SK-N-SH (cell line): ENCODE results near the gene NRIP1. TPM values are rescaled to one million over a fixed set of nuclear protein-coding genes. Genes with fewer than 3 reads are reported as not detected.

Experiments used
- CTCF ChIA-PET: fragments of 300-600, 350-600 bp; formaldehyde crosslinking; extraction: SDS; loops from one replicate; lab custom pipeline; 2021; lab: Yijun Ruan, JAX
- POLR2A ChIA-PET: fragments of 350-600 bp; sonication (Branson Sonifier 250); formaldehyde crosslinking; extraction: SDS; loops from one replicate; lab custom pipeline; 2020; ENCODE audit warnings: antibody characterized with exemption, inconsistent platforms; lab: Yijun Ruan, JAX
- DNase-seq: peaks from one replicate; pipeline ENCODE4 v3.0.0; 2012
- H2AFZ ChIP-seq: fragments of 200-600 bp; sonication (generic); 2 replicates; pipeline ENCODE4 v1.8.1; 2016; ENCODE audit warnings: antibody characterized with exemption, mild to moderate bottlenecking, low read depth
- H3F3A ChIP-seq: fragments of 200-600 bp; sonication (generic); replicated peaks from 2 replicates; pipeline ENCODE3; 2016; ENCODE audit warnings: antibody characterized with exemption, mild to moderate bottlenecking; ENCODE audit not compliant: insufficient read depth
- H3K27ac ChIP-seq, 2 experiments: fragments of 200-500 bp in 1 of 2; fragments of 200-600 bp in 1 of 2; sonication (Bioruptor generic) in 1 of 2; sonication (generic), shearing (Covaris generic) in 1 of 2; 2 replicates each; pipeline versions ENCODE4 v1.5.1 to v1.6.1; 2014 to 2016; ENCODE audit warnings: low read depth in 2 of 2, inconsistent platforms in 1 of 2, low read length in 1 of 2, mild to moderate bottlenecking in 1 of 2, mixed read lengths in 1 of 2
- H3K27me3 ChIP-seq: fragments of 200-600 bp; sonication (generic), shearing (Covaris generic); 2 replicates; pipeline ENCODE4 v1.6.1; 2016; ENCODE audit warnings: mixed run types; ENCODE audit not compliant: insufficient read depth
- H3K36me3 ChIP-seq, 2 experiments: fragments of 200-500 bp in 1 of 2; fragments of 200-600 bp in 1 of 2; sonication (Bioruptor generic) in 1 of 2; sonication (generic) in 1 of 2; replicated peaks in 1 of 2; 2 replicates each; pipeline versions ENCODE3 to v1.5.1; 2014 to 2016; ENCODE audit warnings: low read length in 1 of 2, mild to moderate bottlenecking in 1 of 2; ENCODE audit not compliant: insufficient read depth in 2 of 2, control insufficient read depth in 1 of 2
- H3K4me1 ChIP-seq, 2 experiments: fragments of 200-500 bp in 1 of 2; fragments of 200-600 bp in 1 of 2; sonication (Bioruptor generic) in 1 of 2; sonication (generic), shearing (Covaris generic) in 1 of 2; 2 replicates each; pipeline versions ENCODE4 v1.5.1 to v1.6.1; 2014 to 2016; ENCODE audit warnings: low read depth in 1 of 2, low read length in 1 of 2, mixed run types in 1 of 2; ENCODE audit not compliant: insufficient read depth in 2 of 2, control insufficient read depth in 1 of 2
- H3K4me2 ChIP-seq: fragments of 200-600 bp; sonication (generic), shearing (Covaris generic); 2 replicates; pipeline ENCODE4 v1.6.1; 2017; ENCODE audit warnings: mixed run types
- H3K4me3 ChIP-seq, 2 experiments: fragments of 200-500 bp in 1 of 2; fragments of 200-600 bp in 1 of 2; sonication (Bioruptor generic) in 1 of 2; sonication (generic), shearing (Covaris generic) in 1 of 2; 2 replicates each; pipeline versions ENCODE4 v1.5.1 to v1.8.1; 2014 to 2016; ENCODE audit warnings: low read depth in 2 of 2, inconsistent platforms in 1 of 2, low read length in 1 of 2, mild to moderate bottlenecking in 1 of 2, mixed read lengths in 1 of 2, moderate library complexity in 1 of 2
- H3K79me2 ChIP-seq: fragments of 200-600 bp; sonication (generic); 2 replicates; pipeline ENCODE4 v1.8.1; 2017; ENCODE audit warnings: mild to moderate bottlenecking; ENCODE audit not compliant: insufficient read depth
- H3K9ac ChIP-seq: fragments of 200-600 bp; sonication (generic); 2 replicates; pipeline ENCODE4 v1.6.1; 2017; ENCODE audit warnings: mixed run types
- H3K9me2 ChIP-seq: fragments of 200-600 bp; sonication (generic); 2 replicates; pipeline ENCODE4 v1.6.1; 2017; ENCODE audit warnings: mixed run types
- H3K9me3 ChIP-seq: fragments of 200-600 bp; sonication (generic); 2 replicates; pipeline ENCODE4 v1.6.1; 2017; ENCODE audit warnings: mixed run types, mild to moderate bottlenecking, moderate library complexity
- H4K20me1 ChIP-seq: fragments of 200-600 bp; sonication (generic); 2 replicates; pipeline ENCODE4 v1.6.1; 2017; ENCODE audit warnings: mild to moderate bottlenecking, mixed run types; ENCODE audit not compliant: insufficient read depth
- CHD2 ChIP-seq: fragments of 150-350 bp; IDR thresholded peaks from 2 replicates; pipeline ENCODE4 v1.6.1; 2018; ENCODE audit warnings: low read length; ENCODE audit not compliant: partially characterized antibody
- CTCF ChIP-seq: fragments of 200-600 bp; sonication (generic); IDR thresholded peaks from 2 replicates; pipeline ENCODE4 v1.6.1; 2017; ENCODE audit warnings: antibody characterized with exemption, mild to moderate bottlenecking, moderate library complexity
- ELF1 ChIP-seq: IDR thresholded peaks from 2 replicates; pipeline ENCODE4 v1.4.0; 2012
- EZH2phosphoT487 ChIP-seq: fragments of 200-600 bp; sonication (generic); IDR thresholded peaks from 2 replicates; pipeline ENCODE4 v1.6.1; 2017; ENCODE audit warnings: low read depth, mixed run types, mild to moderate bottlenecking, antibody characterized with exemption, moderate library complexity, borderline replicate concordance
- FOSL2 ChIP-seq: IDR thresholded peaks from 2 replicates; pipeline ENCODE4 v1.4.0; 2012; ENCODE audit warnings: low read depth, mild to moderate bottlenecking, moderate library complexity, borderline replicate concordance
- FOXJ3 ChIP-seq: sonication (generic); formaldehyde crosslinking; IDR thresholded peaks from 2 replicates; pipeline ENCODE4 v1.5.1; 2020; ENCODE audit warnings: mild to moderate bottlenecking, missing genetic modification reagents
- FOXM1 ChIP-seq: IDR thresholded peaks from 2 replicates; pipeline ENCODE4 v1.4.0; 2012; ENCODE audit warnings: low read depth, mild to moderate bottlenecking
- GATA2 ChIP-seq: sonication (generic); formaldehyde crosslinking; IDR thresholded peaks from 2 replicates; pipeline ENCODE4 v1.5.0; 2020; ENCODE audit warnings: mild to moderate bottlenecking, missing genetic modification reagents
- IRF3 ChIP-seq: fragments of 150-350 bp; IDR thresholded peaks from 2 replicates; pipeline ENCODE4 v1.6.1; 2016; ENCODE audit warnings: mild to moderate bottlenecking, low read depth, low read length
- MAX ChIP-seq: IDR thresholded peaks from 2 replicates; pipeline ENCODE4 v1.4.0; 2012; ENCODE audit warnings: low read depth
- NFIC ChIP-seq: IDR thresholded peaks from 2 replicates; pipeline ENCODE4 v1.4.0; 2012; ENCODE audit warnings: borderline replicate concordance
- POLR2AphosphoS5 ChIP-seq: IDR thresholded peaks from 2 replicates; pipeline ENCODE4 v1.6.1; 2012; ENCODE audit warnings: low read depth, low read length
- RAD21 ChIP-seq: IDR thresholded peaks from 2 replicates; pipeline ENCODE4 v1.6.1; 2012; ENCODE audit warnings: mild to moderate bottlenecking, low read length
- RFX5 ChIP-seq: IDR thresholded peaks from 2 replicates; pipeline ENCODE4 v1.6.1; 2012; ENCODE audit warnings: mild to moderate bottlenecking, improper control_type of control experiment, low read length
- RXRA ChIP-seq: IDR thresholded peaks from 2 replicates; pipeline ENCODE4 v1.4.0; 2012; ENCODE audit warnings: low read depth, mild to moderate bottlenecking, borderline replicate concordance
- SIN3A ChIP-seq: IDR thresholded peaks from 2 replicates; pipeline ENCODE4 v1.6.1; 2012; ENCODE audit warnings: low read depth, mild to moderate bottlenecking, low read length, moderate library complexity, borderline replicate concordance
- SMC3 ChIP-seq: IDR thresholded peaks from 2 replicates; pipeline ENCODE4 v1.6.1; 2012; ENCODE audit warnings: low read depth, low read length, improper control_type of control experiment
- WGBS: methylation state at CpG from one replicate; pipeline ENCODE4 v1.1.6; 2017; ENCODE audit warnings: low lambda C conversion rate; 5-methylcytosine and 5-hydroxymethylcytosine counted together
- polyA plus RNA-seq, 3 experiments: library from polyadenylated mRNA; depleted of rRNA; stranded (reverse); fragments of >200 nt; gene quantifications; 2 replicates each; pipeline ENCODE4 v1.2.3, GENCODE V29; 2012
- TF ChIP-seq, protein P1 (sequence below): IDR thresholded peaks from 2 replicates; pipeline ENCODE4 v1.4.0; 2012; ENCODE audit warnings: low read depth, borderline replicate concordance
- TF ChIP-seq, protein P2 (sequence below): IDR thresholded peaks from 2 replicates; pipeline ENCODE4 v1.4.0; 2012; ENCODE audit warnings: low read depth, borderline replicate concordance

NRIP1 gene
- polyA plus RNA-seq, 1 of the 3 experiments (the other 2 are of a cell fraction): 0.02 TPM

- Histone ChIP-seq H3K27me3 (no peaks in the 10 kb centered on the region), H3K9ac (no peak overlapping the region), H3K4me3 (no peak overlapping the region), H2AFZ (no peak overlapping the region), H3K4me2 (no peak overlapping the region), H3K4me1 (no peaks in the 10 kb centered on the region; a peak in 1 of 4 replicates), H3K79me2 (no peaks in the 10 kb centered on the region), H3K27ac (no peak overlapping the region), H3K9me3 (no peaks in the 10 kb centered on the region), H3F3A (no peaks in the 10 kb centered on the region), H3K36me3 (no peaks in the 10 kb centered on the region), H3K9me2 (no peaks in the 10 kb centered on the region), H4K20me1 (no peaks in the 10 kb centered on the region)
- ChIA-PET POLR2A (no interaction called here), CTCF (no interaction called here)
- WGBS: 37% methylated on average over 1 of the region's 1 CpG
- TF ChIP-seq MAX: no peak
- TF ChIP-seq SIN3A: no peak
- TF ChIP-seq FOSL2: no peak
- TF ChIP-seq GATA2: no peak
- no peak for TF ChIP-seq FOXM1
- TF ChIP-seq, protein P1, sequence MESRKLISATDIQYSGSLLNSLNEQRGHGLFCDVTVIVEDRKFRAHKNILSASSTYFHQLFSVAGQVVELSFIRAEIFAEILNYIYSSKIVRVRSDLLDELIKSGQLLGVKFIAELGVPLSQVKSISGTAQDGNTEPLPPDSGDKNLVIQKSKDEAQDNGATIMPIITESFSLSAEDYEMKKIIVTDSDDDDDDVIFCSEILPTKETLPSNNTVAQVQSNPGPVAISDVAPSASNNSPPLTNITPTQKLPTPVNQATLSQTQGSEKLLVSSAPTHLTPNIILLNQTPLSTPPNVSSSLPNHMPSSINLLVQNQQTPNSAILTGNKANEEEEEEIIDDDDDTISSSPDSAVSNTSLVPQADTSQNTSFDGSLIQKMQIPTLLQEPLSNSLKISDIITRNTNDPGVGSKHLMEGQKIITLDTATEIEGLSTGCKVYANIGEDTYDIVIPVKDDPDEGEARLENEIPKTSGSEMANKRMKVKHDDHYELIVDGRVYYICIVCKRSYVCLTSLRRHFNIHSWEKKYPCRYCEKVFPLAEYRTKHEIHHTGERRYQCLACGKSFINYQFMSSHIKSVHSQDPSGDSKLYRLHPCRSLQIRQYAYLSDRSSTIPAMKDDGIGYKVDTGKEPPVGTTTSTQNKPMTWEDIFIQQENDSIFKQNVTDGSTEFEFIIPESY: no peak
- no peak for TF ChIP-seq RXRA
- no peak for TF ChIP-seq CHD2
- TF ChIP-seq ELF1: no peak
- no peak for TF ChIP-seq IRF3
- no peak for DNase-seq
These were observed 23.7 kb upstream of the NRIP1 start for GRCh38 chr21:15088488-15088887.

DNA sequence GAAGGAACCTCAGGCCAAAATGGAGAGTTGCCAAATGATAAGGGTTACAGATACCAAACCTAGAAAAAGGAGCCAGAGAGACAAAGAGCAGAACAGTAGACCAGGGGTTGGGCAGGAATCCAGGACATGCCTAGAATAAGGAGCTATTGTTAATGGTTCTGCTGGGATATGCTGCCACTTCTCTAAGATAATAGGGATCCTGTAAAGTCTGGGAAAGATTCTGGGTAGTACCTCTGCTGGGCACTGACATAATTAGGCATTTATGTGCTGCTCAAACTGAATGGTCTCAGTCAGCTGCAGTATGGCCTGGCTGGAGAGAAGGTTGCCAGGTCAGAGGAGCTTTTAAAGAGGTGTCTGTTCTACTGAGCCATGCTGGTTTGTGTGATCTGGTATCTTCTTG is 19.9 kb upstream of the NRIP1 start:
- Histone ChIP-seq H3K9ac (no peak overlapping the region), H3K4me2 (no peak overlapping the region), H3K79me2 (no peaks in the 10 kb centered on the region), H3K27me3 (no peaks in the 10 kb centered on the region), H4K20me1 (no peaks in the 10 kb centered on the region), H3K27ac (no peak overlapping the region), H3K9me2 (no peaks in the 10 kb centered on the region), H3K9me3 (no peaks in the 10 kb centered on the region), H2AFZ (no peak overlapping the region), H3K4me1 (no peaks in the 10 kb centered on the region; a peak in 1 of 4 replicates), H3F3A (no peaks in the 10 kb centered on the region), H3K36me3 (no peaks in the 10 kb centered on the region), H3K4me3 (no peak overlapping the region)
- no peak for DNase-seq
- ChIA-PET POLR2A (no interaction called here), CTCF (no interaction called here)
- TF ChIP-seq SMC3 (no peak), POLR2AphosphoS5 (no peak), IRF3 (no peak), CTCF (no peak), FOXM1 (no peak), RAD21 (no peak), NFIC (no peak), EZH2phosphoT487 (no peak), RFX5 (no peak), CHD2 (no peak), FOXJ3 (CRISPR knock-in tag) (no peak)
- TF ChIP-seq, protein P2, sequence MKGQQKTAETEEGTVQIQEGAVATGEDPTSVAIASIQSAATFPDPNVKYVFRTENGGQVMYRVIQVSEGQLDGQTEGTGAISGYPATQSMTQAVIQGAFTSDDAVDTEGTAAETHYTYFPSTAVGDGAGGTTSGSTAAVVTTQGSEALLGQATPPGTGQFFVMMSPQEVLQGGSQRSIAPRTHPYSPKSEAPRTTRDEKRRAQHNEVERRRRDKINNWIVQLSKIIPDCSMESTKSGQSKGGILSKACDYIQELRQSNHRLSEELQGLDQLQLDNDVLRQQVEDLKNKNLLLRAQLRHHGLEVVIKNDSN: no peak
